Parathyroid adenoma (tissue), 2 donors: ENCODE data around the gene B9D1.

Source experiments
- H2AFZ ChIP-seq: fragments of 300-600 bp; sonication (generic); one replicate; pipeline ENCODE4 v1.7.0; 2017; ENCODE audit warnings: antibody characterized with exemption, mild to moderate bottlenecking
- H3K27ac ChIP-seq: fragments of 300-600 bp; sonication (generic); one replicate; pipeline ENCODE4 v1.7.0; 2017
- H3K27me3 ChIP-seq: fragments of 300-600 bp; sonication (generic); one replicate; pipeline ENCODE4 v1.7.0; 2017; ENCODE audit warnings: low read length; ENCODE audit not compliant: control insufficient read depth, insufficient read depth
- H3K36me3 ChIP-seq: fragments of 300-600 bp; sonication (generic); one replicate; pipeline ENCODE4 v1.7.0; 2017; ENCODE audit warnings: low read length; ENCODE audit not compliant: control insufficient read depth, insufficient read depth
- H3K4me1 ChIP-seq: fragments of 300-600 bp; sonication (generic); one replicate; pipeline ENCODE4 v1.7.0; 2017; ENCODE audit warnings: control low read depth
- H3K4me2 ChIP-seq: fragments of 300-600 bp; sonication (generic); one replicate; pipeline ENCODE4 v1.7.0; 2017; ENCODE audit warnings: low read length
- H3K4me3 ChIP-seq: fragments of 300-600 bp; sonication (generic); one replicate; pipeline ENCODE4 v1.7.0; 2017; ENCODE audit warnings: low read depth, low read length
- H3K79me2 ChIP-seq: fragments of 300-600 bp; sonication (generic); one replicate; pipeline ENCODE4 v1.7.0; 2017; ENCODE audit warnings: control low read depth
- H3K9ac ChIP-seq: fragments of 300-600 bp; sonication (generic); one replicate; pipeline ENCODE4 v1.7.0; 2017; ENCODE audit warnings: mild to moderate bottlenecking
- H3K9me3 ChIP-seq: fragments of 300-600 bp; sonication (generic); one replicate; pipeline ENCODE4 v1.7.0; 2017; ENCODE audit warnings: low read length; ENCODE audit not compliant: control insufficient read depth
- TF ChIP-seq, protein P1 (sequence below): fragments of 300-600 bp; sonication (generic); IDR thresholded peaks from one replicate; pipeline ENCODE4 v1.7.0; 2017; ENCODE audit warnings: antibody characterized with exemption, mild to moderate bottlenecking
- donor health status: primary hyperparathyroidism.

B9D1 gene

DNA sequence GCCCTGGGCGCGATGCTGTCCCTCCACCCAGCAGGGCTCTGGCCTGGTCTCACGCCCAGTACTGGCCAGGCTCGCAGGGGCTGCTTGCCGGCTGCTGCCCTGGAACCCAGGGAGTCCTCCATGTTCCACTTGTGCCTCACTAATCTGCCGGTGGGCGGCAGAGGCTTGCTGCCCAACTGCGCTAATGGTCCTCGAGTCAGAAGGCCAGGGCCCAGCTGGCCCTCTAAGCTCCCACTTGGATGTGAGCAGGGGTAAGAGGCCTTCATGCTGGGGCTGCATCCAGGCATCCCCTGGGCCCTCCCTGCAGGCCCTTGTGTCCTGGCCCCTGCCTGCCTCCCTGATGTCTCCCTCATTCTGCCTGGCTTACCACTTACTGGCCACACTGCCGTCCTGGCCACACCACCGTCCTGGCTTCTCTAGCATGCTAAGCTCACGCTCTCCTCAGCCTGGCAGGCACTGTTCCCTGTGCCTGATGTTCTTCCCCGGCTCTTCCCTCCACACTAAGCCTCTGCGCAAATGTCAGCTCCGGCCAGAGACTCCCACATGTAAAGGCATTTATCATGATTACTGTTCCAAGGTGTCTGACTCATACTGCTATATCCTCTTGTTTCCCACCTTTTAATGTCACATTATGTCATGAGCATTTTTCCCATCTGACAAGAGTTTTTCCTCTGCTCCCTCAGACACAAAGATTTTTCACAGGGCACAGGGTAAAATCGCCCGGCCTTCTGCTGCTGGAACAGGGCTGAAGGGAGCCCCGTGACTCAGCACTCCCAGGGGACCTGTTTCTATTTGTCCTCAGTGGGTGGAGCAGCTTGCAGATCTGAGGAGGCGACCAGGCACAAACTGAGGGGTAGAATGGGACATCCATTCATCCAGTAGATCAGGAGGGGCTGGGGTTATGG, 15.9 kb downstream of the B9D1 start:
- Histone ChIP-seq H3K79me2 (no peaks in the 10 kb centered on the region), H3K27ac (no peak overlapping the region), H2AFZ (no peak overlapping the region), H3K36me3 (no peaks in the 10 kb centered on the region), H3K4me3 (no peak overlapping the region), H3K4me2 (no peak overlapping the region), H3K4me1 (peaks cover 5% of the 10 kb centered on the region), H3K9me3 (no peaks in the 10 kb centered on the region), H3K27me3 (no peaks in the 10 kb centered on the region), H3K9ac (no peak overlapping the region)
- TF ChIP-seq, protein P1, sequence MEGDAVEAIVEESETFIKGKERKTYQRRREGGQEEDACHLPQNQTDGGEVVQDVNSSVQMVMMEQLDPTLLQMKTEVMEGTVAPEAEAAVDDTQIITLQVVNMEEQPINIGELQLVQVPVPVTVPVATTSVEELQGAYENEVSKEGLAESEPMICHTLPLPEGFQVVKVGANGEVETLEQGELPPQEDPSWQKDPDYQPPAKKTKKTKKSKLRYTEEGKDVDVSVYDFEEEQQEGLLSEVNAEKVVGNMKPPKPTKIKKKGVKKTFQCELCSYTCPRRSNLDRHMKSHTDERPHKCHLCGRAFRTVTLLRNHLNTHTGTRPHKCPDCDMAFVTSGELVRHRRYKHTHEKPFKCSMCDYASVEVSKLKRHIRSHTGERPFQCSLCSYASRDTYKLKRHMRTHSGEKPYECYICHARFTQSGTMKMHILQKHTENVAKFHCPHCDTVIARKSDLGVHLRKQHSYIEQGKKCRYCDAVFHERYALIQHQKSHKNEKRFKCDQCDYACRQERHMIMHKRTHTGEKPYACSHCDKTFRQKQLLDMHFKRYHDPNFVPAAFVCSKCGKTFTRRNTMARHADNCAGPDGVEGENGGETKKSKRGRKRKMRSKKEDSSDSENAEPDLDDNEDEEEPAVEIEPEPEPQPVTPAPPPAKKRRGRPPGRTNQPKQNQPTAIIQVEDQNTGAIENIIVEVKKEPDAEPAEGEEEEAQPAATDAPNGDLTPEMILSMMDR: no peak

DNA sequence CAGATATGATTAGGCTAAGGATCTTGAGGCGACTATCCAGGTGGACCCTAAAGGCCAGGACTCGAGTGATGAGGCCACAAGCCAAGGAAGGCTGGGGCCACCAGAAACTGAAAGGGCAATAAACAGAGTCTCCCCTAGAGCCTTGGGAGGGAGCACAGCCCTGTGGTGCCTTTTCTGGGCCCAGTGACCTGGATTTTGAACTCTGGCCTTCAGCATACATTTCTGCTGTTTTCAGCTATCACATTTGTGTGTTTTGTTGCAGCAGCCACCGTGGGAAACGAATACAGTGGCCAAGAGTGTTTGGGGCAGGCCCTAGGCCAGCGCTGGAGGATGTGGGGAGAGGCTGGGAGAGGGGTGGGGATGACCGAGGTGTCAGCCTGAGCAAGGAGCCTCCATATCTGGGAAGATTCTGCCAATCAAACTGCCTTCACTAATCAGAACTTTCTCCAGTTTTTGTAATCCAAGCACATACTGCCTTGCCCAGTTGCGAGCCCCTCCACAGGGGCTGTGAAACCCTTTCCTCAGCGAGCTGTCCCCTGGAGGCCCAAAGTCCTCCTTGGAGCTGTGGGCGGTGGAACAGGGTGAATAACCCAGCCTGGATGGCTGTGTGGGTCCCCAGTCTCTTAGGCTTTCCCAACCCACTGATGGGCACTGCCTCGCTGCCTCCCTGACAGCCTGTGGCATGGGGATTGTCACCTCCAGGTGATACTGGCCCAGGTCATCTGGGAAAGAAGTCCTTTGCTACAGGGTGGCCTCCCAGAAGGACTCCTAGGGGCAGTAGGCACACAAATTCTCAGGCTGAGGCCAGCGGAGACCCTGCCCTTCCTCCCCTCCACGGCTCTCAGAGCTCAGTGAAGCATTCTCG, 16.8 kb downstream of the B9D1 start:
- H3K9ac ChIP-seq: no peak overlapping the region
- no peak overlapping the region for H3K4me3 ChIP-seq
- no peaks in the 10 kb centered on the region for H3K36me3 ChIP-seq
- no peaks in the 10 kb centered on the region for H3K27me3 ChIP-seq
- peaks cover 5% of the 10 kb centered on the region for H3K4me1 ChIP-seq
- H2AFZ ChIP-seq: no peak overlapping the region
- no peak overlapping the region for H3K4me2 ChIP-seq
- no peaks in the 10 kb centered on the region for H3K9me3 ChIP-seq
- no peak overlapping the region for H3K27ac ChIP-seq
- TF ChIP-seq, protein P1: no peak
- H3K79me2 ChIP-seq: no peaks in the 10 kb centered on the region

DNA sequence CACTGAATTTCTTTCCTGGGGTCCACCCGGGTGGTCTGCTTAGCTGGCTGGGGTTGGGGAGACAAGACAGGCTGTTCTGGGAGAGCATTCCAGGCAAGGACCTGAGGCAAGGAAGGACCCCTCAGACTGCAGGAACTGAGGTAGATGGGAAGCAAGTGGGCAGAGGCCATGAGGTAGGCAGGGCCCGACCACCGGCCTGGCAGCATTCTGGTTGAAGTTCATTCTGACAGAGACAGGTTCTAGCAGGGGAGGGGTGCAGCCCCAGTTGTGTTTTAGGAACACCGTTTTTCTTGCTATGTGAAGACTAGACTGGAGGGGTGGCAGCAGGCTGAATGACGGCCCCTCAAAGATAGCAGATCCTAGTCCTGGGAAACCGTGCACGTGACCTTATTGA, 17.5 kb downstream of the B9D1 start:
- Histone ChIP-seq H3K36me3 (no peaks in the 10 kb centered on the region), H3K9ac (no peak overlapping the region), H2AFZ (no peak overlapping the region), H3K4me2 (no peak overlapping the region), H3K9me3 (no peaks in the 10 kb centered on the region), H3K4me1 (peaks cover 5% of the 10 kb centered on the region), H3K27me3 (no peaks in the 10 kb centered on the region), H3K79me2 (no peaks in the 10 kb centered on the region), H3K4me3 (no peak overlapping the region), H3K27ac (no peak overlapping the region)
- TF ChIP-seq, protein P1: no peak

DNA sequence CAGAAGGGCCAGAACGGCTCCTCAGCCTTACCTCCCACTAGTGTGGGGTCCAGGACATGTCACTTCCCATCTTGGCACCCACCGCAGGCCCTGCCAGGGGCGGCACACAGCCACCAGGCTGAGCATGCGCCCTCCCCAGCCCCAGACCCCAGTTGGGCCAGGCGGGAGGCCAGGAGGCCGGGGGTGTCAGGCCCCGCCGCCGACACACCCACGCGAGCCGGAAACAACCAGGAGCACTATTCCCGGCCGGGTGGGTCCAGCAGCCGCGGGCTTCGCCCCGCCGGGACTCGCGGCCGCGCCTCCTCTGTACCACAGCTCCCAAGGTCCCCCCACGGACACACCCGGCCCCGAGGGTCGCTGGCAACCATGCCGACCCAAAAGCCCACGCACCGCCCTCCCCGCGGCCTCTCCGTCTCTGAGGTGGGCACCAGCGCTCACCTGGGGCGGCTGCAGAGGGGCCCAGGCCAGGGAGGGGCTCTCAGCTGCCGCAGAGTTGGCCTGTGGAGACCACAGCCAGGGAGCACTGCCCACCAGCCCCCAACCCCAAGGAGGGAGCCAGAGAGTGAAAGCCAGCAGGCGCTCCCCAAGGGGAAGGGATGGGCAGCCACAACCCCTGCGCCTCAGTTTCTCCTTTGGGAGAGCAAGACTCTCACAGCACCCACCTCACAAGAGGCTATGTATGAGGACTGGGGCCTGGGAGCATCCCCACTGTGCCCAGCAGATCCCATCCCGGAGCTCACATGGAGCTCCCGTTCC, 18.0 kb downstream of the B9D1 start:
- Histone ChIP-seq H3K4me1 (peaks cover 5% of the 10 kb centered on the region), H3K79me2 (no peaks in the 10 kb centered on the region), H2AFZ (no peak overlapping the region), H3K4me3 (no peak overlapping the region), H3K27me3 (no peaks in the 10 kb centered on the region), H3K9me3 (no peaks in the 10 kb centered on the region), H3K4me2 (no peak overlapping the region), H3K27ac (no peak overlapping the region), H3K9ac (no peak overlapping the region), H3K36me3 (no peaks in the 10 kb centered on the region)
- TF ChIP-seq, protein P1: no peak
